Kidney (tissue), 14 donors: ENCODE data around the gene KNDC1. TPM values are rescaled to one million over a fixed set of nuclear protein-coding genes. Genes with fewer than 3 reads are reported as not detected.

Source experiments
- DNase-seq, 5 donors: peaks; one replicate each; pipeline ENCODE4 v3.0.0-alpha.2; 2013 to 2020
- FAIRE-seq: peaks from 2 replicates; lab custom pipeline; 2012; peaks lifted over from hg19 to GRCh38; lab: Jason Lieb, UNC
- H3K27ac ChIP-seq, 2 donors: one replicate each; pipeline ENCODE4 v1.7.0; 2013; ENCODE audit warnings: low read depth in 2 of 2, low read length in 2 of 2, inconsistent platforms in 1 of 2
- H3K27me3 ChIP-seq: one replicate; pipeline ENCODE4 v1.7.1; 2013; ENCODE audit warnings: low read length, inconsistent platforms; ENCODE audit not compliant: control insufficient read depth, insufficient read depth
- H3K36me3 ChIP-seq, 3 donors: one replicate each; pipeline versions ENCODE4 v1.7.0 to v1.7.1; 2013; ENCODE audit warnings: low read length in 3 of 3, control low read depth in 1 of 3, inconsistent platforms in 1 of 3; ENCODE audit not compliant: insufficient read depth in 3 of 3, control insufficient read depth in 2 of 3
- H3K4me1 ChIP-seq, 3 donors: one replicate each; pipeline versions ENCODE4 v1.7.0 to v1.7.1; 2013; ENCODE audit warnings: low read length in 3 of 3, inconsistent platforms in 1 of 3, low read depth in 1 of 3; ENCODE audit not compliant: control insufficient read depth in 2 of 3, insufficient read depth in 2 of 3
- H3K4me3 ChIP-seq, 3 donors: one replicate each; pipeline versions ENCODE4 v1.7.0 to v1.8.1; 2013; ENCODE audit warnings: low read length in 3 of 3, control low read depth in 1 of 3, inconsistent platforms in 1 of 3
- H3K9ac ChIP-seq, 3 donors: one replicate each; pipeline versions ENCODE4 v1.7.0 to v1.7.1; 2013; ENCODE audit warnings: low read length in 3 of 3, control low read depth in 1 of 3, inconsistent platforms in 1 of 3
- H3K9me3 ChIP-seq, 3 donors: one replicate each; pipeline versions ENCODE4 v1.7.0 to v1.7.1; 2013; ENCODE audit warnings: low read length in 3 of 3, control low read depth in 1 of 3, inconsistent platforms in 1 of 3; ENCODE audit not compliant: control insufficient read depth in 2 of 3, insufficient read depth in 1 of 3
- intact Hi-C: fragments of 100-400 bp; cut with DNase I; formaldehyde crosslinking; loops from one replicate; pipeline ENCODE4 v1.11.1; 2022
- polyA plus RNA-seq: library from polyadenylated mRNA; stranded (reverse); fragments of 350-450 nt; fragmentation: Illumina TruSeq; extraction: RNeasy Lipid Tissue Mini Kit (QIAGEN cat#74804); gene quantifications from one replicate; pipeline ENCODE4 v1.2.3, GENCODE V29; 2014; ENCODE audit warnings: low read depth, low replicate concordance; ENCODE audit not compliant: insufficient read depth
- total RNA-seq: library from RNA; stranded (reverse); fragmentation: NEBNext Ultra II Directional; extraction: Animal tissue kit (Norgen Biotek cat#: 25700); gene quantifications from one replicate; pipeline ENCODE4 v1.2.1, GENCODE V29; 2021
- TF ChIP-seq, protein P1 (sequence below): IDR thresholded peaks from 3 replicates; pipeline ENCODE4 v1.5.1; 2012; ENCODE audit warnings: mild to moderate bottlenecking, moderate library complexity, borderline replicate concordance; ENCODE audit not compliant: insufficient read depth; ENCODE audit errors: extremely low read depth
- donor health status: control.
- donor health status: control.
- donor health status: control.
- donor health status: control.
- donor health status: control.
- donor health status: DM: yes; HTN: yes; CAD: no.
- donor health status: Normal renal cell carcinoma (clear cell type).

The KNDC1 gene
- total and polyA plus RNA-seq, 2 donors from 2014 or later, result 0.43 to 8.7 TPM

DNA sequence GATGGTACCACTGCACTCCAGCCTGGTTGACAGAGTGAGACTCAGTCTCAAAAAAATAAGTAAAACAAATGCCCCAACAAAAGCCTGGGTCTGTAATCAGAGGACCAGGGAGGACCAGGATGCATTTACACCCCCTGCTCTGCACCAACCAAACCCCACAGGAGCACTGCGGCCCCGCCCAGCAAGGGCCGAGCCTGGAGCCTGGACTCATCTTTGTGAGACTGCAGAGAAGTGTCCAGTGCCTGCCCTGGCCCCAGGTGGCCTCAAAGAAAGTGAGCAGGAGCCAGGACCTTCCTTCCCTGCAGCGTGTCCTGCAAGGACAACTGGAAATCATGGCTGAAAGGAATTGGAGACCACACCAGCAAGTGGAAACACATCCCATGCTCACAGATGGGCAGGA is 31.6 kb downstream of the KNDC1 start:
- Histone ChIP-seq H3K36me3 (no peaks in the 10 kb centered on the region), H3K9ac (no peak overlapping the region), H3K4me1 (no peaks in the 10 kb centered on the region), H3K27ac (no peak overlapping the region), H3K27me3 (no peaks in the 10 kb centered on the region), H3K4me3 (no peak overlapping the region), H3K9me3 (no peaks in the 10 kb centered on the region)
- DNase-seq, result peak in 1 of 5 donors; percentile 15
- intact Hi-C loops, result no loop called here
- TF ChIP-seq, protein P1, sequence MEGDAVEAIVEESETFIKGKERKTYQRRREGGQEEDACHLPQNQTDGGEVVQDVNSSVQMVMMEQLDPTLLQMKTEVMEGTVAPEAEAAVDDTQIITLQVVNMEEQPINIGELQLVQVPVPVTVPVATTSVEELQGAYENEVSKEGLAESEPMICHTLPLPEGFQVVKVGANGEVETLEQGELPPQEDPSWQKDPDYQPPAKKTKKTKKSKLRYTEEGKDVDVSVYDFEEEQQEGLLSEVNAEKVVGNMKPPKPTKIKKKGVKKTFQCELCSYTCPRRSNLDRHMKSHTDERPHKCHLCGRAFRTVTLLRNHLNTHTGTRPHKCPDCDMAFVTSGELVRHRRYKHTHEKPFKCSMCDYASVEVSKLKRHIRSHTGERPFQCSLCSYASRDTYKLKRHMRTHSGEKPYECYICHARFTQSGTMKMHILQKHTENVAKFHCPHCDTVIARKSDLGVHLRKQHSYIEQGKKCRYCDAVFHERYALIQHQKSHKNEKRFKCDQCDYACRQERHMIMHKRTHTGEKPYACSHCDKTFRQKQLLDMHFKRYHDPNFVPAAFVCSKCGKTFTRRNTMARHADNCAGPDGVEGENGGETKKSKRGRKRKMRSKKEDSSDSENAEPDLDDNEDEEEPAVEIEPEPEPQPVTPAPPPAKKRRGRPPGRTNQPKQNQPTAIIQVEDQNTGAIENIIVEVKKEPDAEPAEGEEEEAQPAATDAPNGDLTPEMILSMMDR, result no peak
- FAIRE-seq, result no peak

DNA sequence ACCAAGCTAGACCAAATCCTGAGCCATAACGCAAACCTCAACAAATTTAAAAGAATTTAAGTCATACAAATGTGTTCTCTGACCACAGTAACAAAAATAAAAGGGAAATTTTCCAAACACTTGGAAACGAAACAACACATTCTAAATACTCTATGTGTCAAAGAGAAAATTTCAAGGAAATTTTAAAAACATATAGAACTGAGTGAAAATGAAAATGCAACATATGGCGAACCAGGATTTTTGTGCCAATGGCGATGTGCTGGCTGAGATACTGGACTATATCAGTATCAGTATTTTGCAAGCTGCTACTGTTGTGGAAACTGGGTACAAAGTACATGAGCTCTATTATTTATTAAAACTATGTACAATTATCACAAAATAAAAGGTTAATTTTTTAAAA is 34.1 kb downstream of the KNDC1 start:
- Histone ChIP-seq H3K36me3 (no peaks in the 10 kb centered on the region), H3K4me1 (no peaks in the 10 kb centered on the region), H3K27me3 (no peaks in the 10 kb centered on the region), H3K4me3 (no peak overlapping the region), H3K9me3 (no peaks in the 10 kb centered on the region), H3K27ac (no peak overlapping the region), H3K9ac (no peak overlapping the region)
- FAIRE-seq (no peak), DNase-seq (no peak)
- intact Hi-C loops, result no loop called here
- TF ChIP-seq, protein P1, result no peak

DNA sequence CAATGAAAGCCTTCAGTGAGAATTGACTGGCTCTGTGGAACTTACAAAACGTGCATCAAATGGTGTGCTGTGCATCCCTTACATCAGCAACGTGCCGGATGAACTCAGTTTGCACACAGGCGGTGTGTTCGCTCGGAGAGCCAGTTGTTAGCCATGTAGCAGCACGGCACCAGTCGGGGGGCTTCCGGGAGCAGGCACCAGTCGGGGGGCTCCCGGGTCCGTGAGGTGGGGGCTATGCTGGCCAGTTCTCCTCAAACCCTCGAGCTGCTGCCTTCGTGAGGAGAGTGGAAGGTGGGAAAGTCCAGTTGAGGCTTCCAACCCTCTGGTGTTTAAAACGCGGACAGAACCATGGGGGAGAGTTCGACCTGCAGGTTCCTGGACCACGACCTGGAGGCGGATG is 35.1 kb downstream of the KNDC1 start:
- Histone ChIP-seq H3K36me3 (no peaks in the 10 kb centered on the region), H3K27me3 (no peaks in the 10 kb centered on the region), H3K9ac (no peak overlapping the region), H3K4me3 (no peak overlapping the region), H3K27ac (no peak overlapping the region), H3K4me1 (no peaks in the 10 kb centered on the region), H3K9me3 (no peaks in the 10 kb centered on the region)
- FAIRE-seq, result no peak
- TF ChIP-seq, protein P1, result no peak
- intact Hi-C loops, result no loop called here
- DNase-seq, result peak in 1 of 5 donors; percentile 30

DNA sequence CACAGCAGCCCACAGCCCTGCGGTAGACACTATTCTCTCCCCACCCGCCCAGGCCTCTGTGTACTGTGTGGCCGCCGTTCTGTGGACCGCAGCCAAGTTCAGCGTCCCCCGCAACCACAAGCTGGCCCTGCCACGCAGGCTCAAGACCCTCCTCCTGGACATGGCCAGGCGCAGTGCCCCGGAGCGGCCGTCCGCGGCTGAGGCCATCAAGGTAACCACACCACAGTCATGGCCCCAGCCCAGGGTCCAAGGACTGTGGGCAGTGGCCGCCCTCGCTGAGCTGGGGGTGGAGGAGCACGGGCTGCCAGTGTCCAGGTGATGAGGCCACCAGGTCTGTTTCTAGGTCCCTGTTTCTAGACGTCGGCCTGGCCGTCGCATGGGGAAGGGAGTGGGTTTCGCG is 35.6 kb downstream of the KNDC1 start:
- Histone ChIP-seq H3K27ac (no peak overlapping the region), H3K9me3 (no peaks in the 10 kb centered on the region), H3K4me3 (no peak overlapping the region), H3K27me3 (no peaks in the 10 kb centered on the region), H3K4me1 (no peaks in the 10 kb centered on the region), H3K9ac (no peak overlapping the region), H3K36me3 (no peaks in the 10 kb centered on the region)
- DNase-seq (peak in 1 of 5 donors; percentile 64), FAIRE-seq (no peak)
- intact Hi-C loops, result no loop called here
- TF ChIP-seq, protein P1, result no peak
